GM23338 (cell line): ENCODE data around the gene ADRA2A. TPM values are rescaled to one million over a fixed set of nuclear protein-coding genes. Genes with fewer than 3 reads are reported as not detected.

ENCODE experiments used
- ATAC-seq: fragments of 200-7000 bp; cut with Tn5 transposase; 3 replicates; pipeline ENCODE4 v1.9.1; 2020
- DNase-seq: peaks from one replicate; pipeline ENCODE4 v3.0.0-alpha.2; 2015; ENCODE audit warnings: low spot score
- H2AFZ ChIP-seq: fragments of 200-600 bp; sonication (generic); 2 replicates; pipeline ENCODE4 v1.8.0; 2016; ENCODE audit warnings: antibody characterized with exemption, mild to moderate bottlenecking, moderate library complexity
- H3F3A ChIP-seq: fragments of 200-600 bp; sonication (generic); replicated peaks from 2 replicates; pipeline ENCODE4 v1.8.0; 2017; ENCODE audit warnings: antibody characterized with exemption, mixed run types, low read depth
- H3K27ac ChIP-seq: fragments of 200-600 bp; sonication (generic); 2 replicates; pipeline ENCODE4 v1.6.1; 2016; ENCODE audit warnings: low read depth
- H3K27me3 ChIP-seq: fragments of 200-600 bp; sonication (generic); 2 replicates; pipeline ENCODE4 v1.8.0; 2016; ENCODE audit warnings: mild to moderate bottlenecking, mixed run types, moderate library complexity; ENCODE audit not compliant: insufficient read depth
- H3K36me3 ChIP-seq: fragments of 200-600 bp; sonication (generic); 2 replicates; pipeline ENCODE4 v1.8.0; 2016; ENCODE audit warnings: mild to moderate bottlenecking; ENCODE audit not compliant: insufficient read depth
- H3K4me1 ChIP-seq: fragments of 200-600 bp; sonication (generic); 2 replicates; pipeline ENCODE4 v1.8.0; 2016; ENCODE audit warnings: mild to moderate bottlenecking, moderate library complexity; ENCODE audit not compliant: insufficient read depth
- H3K4me2 ChIP-seq: fragments of 200-600 bp; sonication (generic); 2 replicates; pipeline ENCODE4 v1.7.1; 2017; ENCODE audit warnings: mixed run types
- H3K4me3 ChIP-seq: fragments of 200-600 bp; sonication (generic); 2 replicates; pipeline ENCODE4 v1.6.1; 2016; ENCODE audit warnings: mixed run types
- H3K79me2 ChIP-seq: fragments of 200-600 bp; sonication (generic); replicated peaks from 2 replicates; pipeline ENCODE4 v1.8.0; 2017; ENCODE audit warnings: mild to moderate bottlenecking; ENCODE audit not compliant: insufficient read depth
- H3K9me2 ChIP-seq: fragments of 200-600 bp; sonication (generic); 2 replicates; pipeline ENCODE4 v1.8.0; 2017; ENCODE audit not compliant: insufficient read depth
- H4K20me1 ChIP-seq: fragments of 200-600 bp; sonication (generic); replicated peaks from 2 replicates; pipeline ENCODE4 v1.8.0; 2017; ENCODE audit warnings: mild to moderate bottlenecking; ENCODE audit not compliant: insufficient read depth
- H3K27ac Mint-ChIP-seq: 2 replicates; pipeline ENCODE4 v1.8.0; 2020; ENCODE audit warnings: inconsistent platforms, mild to moderate bottlenecking, moderate library complexity, mixed read lengths
- H3K27me3 Mint-ChIP-seq: 3 replicates; pipeline ENCODE4 v1.8.0; 2022; ENCODE audit warnings: low read depth, mild to moderate bottlenecking, moderate library complexity, mixed read lengths, inconsistent platforms; ENCODE audit not compliant: insufficient read depth, poor library complexity
- H3K36me3 Mint-ChIP-seq: 3 replicates; pipeline ENCODE4 v1.8.0; 2021; ENCODE audit warnings: low read depth, mild to moderate bottlenecking, inconsistent platforms, moderate library complexity, mixed read lengths
- H3K4me1 Mint-ChIP-seq: 3 replicates; pipeline ENCODE4 v1.8.0; 2020; ENCODE audit warnings: mild to moderate bottlenecking, inconsistent platforms, mixed read lengths
- H3K4me3 Mint-ChIP-seq: 3 replicates; pipeline ENCODE4 v1.8.0; 2021; ENCODE audit warnings: moderate library complexity, mild to moderate bottlenecking, inconsistent platforms, mixed read lengths
- H3K9me3 Mint-ChIP-seq: 3 replicates; pipeline ENCODE4 v1.8.0; 2020; ENCODE audit warnings: moderate library complexity, mild to moderate bottlenecking, inconsistent platforms, mixed read lengths
- CREB1 ChIP-seq: fragments of 250-450 bp; sonication (Bioruptor Pico); IDR thresholded peaks from 2 replicates; pipeline ENCODE4 v1.5.0; 2020; ENCODE audit warnings: low read depth, mild to moderate bottlenecking, moderate library complexity
- CTCF ChIP-seq, 2 experiments: fragments of 200-600 bp in 1 of 2; sonication (generic) in 1 of 2; conservative IDR thresholded peaks; 2 replicates each; pipeline versions ENCODE4 v1.5.1 to v1.6.1; 2016 to 2017; ENCODE audit warnings: antibody characterized with exemption in 2 of 2, low read depth in 2 of 2, mild to moderate bottlenecking in 2 of 2, moderate library complexity in 1 of 2
- EZH2 ChIP-seq: fragments of 200-600 bp; sonication (generic); IDR thresholded peaks from one replicate; pipeline ENCODE4 v1.8.0; 2017; ENCODE audit warnings: antibody characterized with exemption, mild to moderate bottlenecking, low read depth; ENCODE audit not compliant: unreplicated experiment
- EZH2phosphoT487 ChIP-seq: fragments of 200-600 bp; sonication (generic); IDR thresholded peaks from one replicate; pipeline ENCODE4 v1.8.1; 2018; ENCODE audit warnings: antibody characterized with exemption; ENCODE audit not compliant: unreplicated experiment
- JUNB ChIP-seq: IDR thresholded peaks from one replicate; pipeline ENCODE4 v1.6.1; 2016; ENCODE audit warnings: antibody characterized with exemption; ENCODE audit not compliant: unreplicated experiment
- NANOG ChIP-seq: IDR thresholded peaks from 2 replicates; pipeline ENCODE4 v1.6.1; 2016; ENCODE audit warnings: antibody characterized with exemption, borderline replicate concordance
- ZNF114 ChIP-seq: fragments of 250-450 bp; sonication (Bioruptor Pico); IDR thresholded peaks from 2 replicates; pipeline ENCODE4 v1.5.0; 2020; ENCODE audit warnings: mild to moderate bottlenecking, moderate library complexity
- polyA plus RNA-seq: library from polyadenylated mRNA; unstranded; fragments of >200 nt; fragmentation: Nextera tagmentation; extraction: Ambion mirVana; gene quantifications from 2 replicates; pipeline ENCODE4 v1.2.1, GENCODE V29; 2016
- total RNA-seq: library from RNA; depleted of rRNA; stranded (reverse); fragments of >200 nt; shearing (Covaris generic); gene quantifications from 2 replicates; pipeline ENCODE4 v1.2.3, GENCODE V29; 2014
- TF ChIP-seq, protein P1 (sequence below): IDR thresholded peaks from one replicate; pipeline ENCODE4 v1.6.1; 2018; ENCODE audit warnings: antibody characterized with exemption; ENCODE audit not compliant: unreplicated experiment

The ADRA2A gene
- total and polyA plus RNA-seq, 2 experiments from 2014 or later: 0.60 to 2.5 TPM

DNA sequence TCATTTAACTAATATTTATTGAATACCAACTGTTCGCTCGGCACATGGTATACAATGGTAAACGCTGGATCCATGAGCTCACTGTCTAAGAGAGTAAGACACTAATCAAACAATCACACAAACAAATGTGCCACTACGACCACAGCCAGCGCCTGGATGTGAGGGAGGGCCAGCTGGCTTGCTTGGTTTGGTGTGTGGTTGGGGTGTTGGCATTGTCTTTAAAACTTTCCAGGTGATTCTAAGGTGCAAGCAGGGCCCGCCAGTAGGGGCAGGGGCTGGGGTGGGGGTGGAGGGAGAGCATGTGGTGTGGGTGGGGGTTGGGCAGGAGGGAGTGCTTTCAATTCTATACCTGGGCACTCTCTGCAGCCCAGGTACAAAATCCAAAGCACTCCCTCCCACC lies 31.6 kb downstream of the ADRA2A start (continued):
- TF ChIP-seq CTCF (conservative IDR thresholded peaks at IDR 0.05; ENCODE audit: low read depth in 2 of 2) (no peak), EZH2 (no peak)
- TF ChIP-seq, protein P1, sequence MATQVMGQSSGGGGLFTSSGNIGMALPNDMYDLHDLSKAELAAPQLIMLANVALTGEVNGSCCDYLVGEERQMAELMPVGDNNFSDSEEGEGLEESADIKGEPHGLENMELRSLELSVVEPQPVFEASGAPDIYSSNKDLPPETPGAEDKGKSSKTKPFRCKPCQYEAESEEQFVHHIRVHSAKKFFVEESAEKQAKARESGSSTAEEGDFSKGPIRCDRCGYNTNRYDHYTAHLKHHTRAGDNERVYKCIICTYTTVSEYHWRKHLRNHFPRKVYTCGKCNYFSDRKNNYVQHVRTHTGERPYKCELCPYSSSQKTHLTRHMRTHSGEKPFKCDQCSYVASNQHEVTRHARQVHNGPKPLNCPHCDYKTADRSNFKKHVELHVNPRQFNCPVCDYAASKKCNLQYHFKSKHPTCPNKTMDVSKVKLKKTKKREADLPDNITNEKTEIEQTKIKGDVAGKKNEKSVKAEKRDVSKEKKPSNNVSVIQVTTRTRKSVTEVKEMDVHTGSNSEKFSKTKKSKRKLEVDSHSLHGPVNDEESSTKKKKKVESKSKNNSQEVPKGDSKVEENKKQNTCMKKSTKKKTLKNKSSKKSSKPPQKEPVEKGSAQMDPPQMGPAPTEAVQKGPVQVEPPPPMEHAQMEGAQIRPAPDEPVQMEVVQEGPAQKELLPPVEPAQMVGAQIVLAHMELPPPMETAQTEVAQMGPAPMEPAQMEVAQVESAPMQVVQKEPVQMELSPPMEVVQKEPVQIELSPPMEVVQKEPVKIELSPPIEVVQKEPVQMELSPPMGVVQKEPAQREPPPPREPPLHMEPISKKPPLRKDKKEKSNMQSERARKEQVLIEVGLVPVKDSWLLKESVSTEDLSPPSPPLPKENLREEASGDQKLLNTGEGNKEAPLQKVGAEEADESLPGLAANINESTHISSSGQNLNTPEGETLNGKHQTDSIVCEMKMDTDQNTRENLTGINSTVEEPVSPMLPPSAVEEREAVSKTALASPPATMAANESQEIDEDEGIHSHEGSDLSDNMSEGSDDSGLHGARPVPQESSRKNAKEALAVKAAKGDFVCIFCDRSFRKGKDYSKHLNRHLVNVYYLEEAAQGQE: no peak

GRCh38 chr10:111109501-111110242 lies 32.8 kb downstream of the ADRA2A start:
- ATAC-seq: no peak
- no peaks in the 10 kb centered on the region for H3K27me3 ChIP-seq
- H4K20me1 ChIP-seq: no peaks in the 10 kb centered on the region
- H3K27me3 Mint-ChIP-seq: peaks cover 5% of the 10 kb centered on the region
- H3K4me1 ChIP-seq: no peaks in the 10 kb centered on the region
- H2AFZ ChIP-seq: no peak overlapping the region
- H3K4me1 Mint-ChIP-seq: peaks cover 3% of the 10 kb centered on the region; the same call in 2 of the 3 replicates
- no peak overlapping the region for H3K4me3 Mint-ChIP-seq
- peaks cover under 1% of the 10 kb centered on the region; the same call in 1 of the 3 replicates for H3K9me3 Mint-ChIP-seq
- H3K79me2 ChIP-seq: no peaks in the 10 kb centered on the region
- H3K36me3 Mint-ChIP-seq: no peaks in the 10 kb centered on the region
- H3K36me3 ChIP-seq: no peaks in the 10 kb centered on the region
- no peak overlapping the region for H3K4me3 ChIP-seq
- H3K27ac ChIP-seq: no peak overlapping the region
- no peak overlapping the region for H3K4me2 ChIP-seq
- no peak for DNase-seq
- peaks cover 10% of the 10 kb centered on the region; the same call in 1 of the 2 replicates for H3K9me2 ChIP-seq
- no peak overlapping the region for H3K27ac Mint-ChIP-seq
- no peaks in the 10 kb centered on the region for H3F3A ChIP-seq
- TF ChIP-seq CTCF (conservative IDR thresholded peaks at IDR 0.05; ENCODE audit: low read depth in 2 of 2) (no peak), EZH2phosphoT487 (no peak), JUNB (no peak), CREB1 (CRISPR knock-in tag) (no peak), ZNF114 (CRISPR knock-in tag) (no peak), NANOG (no peak)
- TF ChIP-seq, protein P1: no peak
